A673 (cell line): ENCODE data around the gene KLHL24.

Experiments
- EZH2 ChIP-seq: fragments of 200-600 bp; sonication (generic); IDR thresholded peaks from 2 replicates; pipeline ENCODE4 v1.6.1; 2017; ENCODE audit warnings: borderline replicate concordance, low read depth, mild to moderate bottlenecking, mixed read lengths, antibody characterized with exemption, low read length; ENCODE audit not compliant: poor library complexity, severe bottlenecking
- TF ChIP-seq, protein P1 (sequence below): fragments of 300-800, 200-600 bp; sonication (generic); conservative IDR thresholded peaks from 2 replicates; pipeline ENCODE4 v1.5.1; 2017; ENCODE audit warnings: low read depth, mild to moderate bottlenecking, antibody characterized with exemption, low read length, moderate library complexity, mixed read lengths

DNA sequence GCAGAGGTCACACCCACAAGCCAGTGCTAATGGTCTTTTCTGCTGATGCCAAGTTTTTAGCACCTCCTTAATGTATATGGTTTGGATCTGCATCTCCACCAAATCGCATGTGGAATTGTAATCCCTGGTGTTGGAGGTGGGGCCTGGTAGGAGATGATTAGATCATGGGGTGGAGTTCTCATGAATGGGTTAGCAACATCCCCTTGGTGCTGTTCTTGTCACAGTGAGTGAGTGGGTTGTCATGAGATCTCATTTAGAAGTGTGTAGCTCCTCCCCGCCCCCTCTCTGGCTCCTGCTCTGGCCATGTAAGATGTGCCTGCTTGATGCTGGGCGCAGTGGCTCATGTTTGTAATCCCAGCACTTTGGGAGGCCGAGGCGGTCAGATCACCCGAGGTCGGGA, 42.6 kb upstream of the KLHL24 start:
- TF ChIP-seq, protein P1, sequence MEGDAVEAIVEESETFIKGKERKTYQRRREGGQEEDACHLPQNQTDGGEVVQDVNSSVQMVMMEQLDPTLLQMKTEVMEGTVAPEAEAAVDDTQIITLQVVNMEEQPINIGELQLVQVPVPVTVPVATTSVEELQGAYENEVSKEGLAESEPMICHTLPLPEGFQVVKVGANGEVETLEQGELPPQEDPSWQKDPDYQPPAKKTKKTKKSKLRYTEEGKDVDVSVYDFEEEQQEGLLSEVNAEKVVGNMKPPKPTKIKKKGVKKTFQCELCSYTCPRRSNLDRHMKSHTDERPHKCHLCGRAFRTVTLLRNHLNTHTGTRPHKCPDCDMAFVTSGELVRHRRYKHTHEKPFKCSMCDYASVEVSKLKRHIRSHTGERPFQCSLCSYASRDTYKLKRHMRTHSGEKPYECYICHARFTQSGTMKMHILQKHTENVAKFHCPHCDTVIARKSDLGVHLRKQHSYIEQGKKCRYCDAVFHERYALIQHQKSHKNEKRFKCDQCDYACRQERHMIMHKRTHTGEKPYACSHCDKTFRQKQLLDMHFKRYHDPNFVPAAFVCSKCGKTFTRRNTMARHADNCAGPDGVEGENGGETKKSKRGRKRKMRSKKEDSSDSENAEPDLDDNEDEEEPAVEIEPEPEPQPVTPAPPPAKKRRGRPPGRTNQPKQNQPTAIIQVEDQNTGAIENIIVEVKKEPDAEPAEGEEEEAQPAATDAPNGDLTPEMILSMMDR: no peak
- no peak for TF ChIP-seq EZH2
